PC-3 (cell line): Measurements from ENCODE around the gene PDZRN3. TPM values are rescaled to one million over a fixed set of nuclear protein-coding genes. Genes with fewer than 3 reads are reported as not detected.

Experiments used
- ATAC-seq: fragments of 200-7000 bp; cut with Tn5 transposase; 2 replicates; pipeline ENCODE4 v1.9.1; 2020; ENCODE audit warnings: mild to moderate bottlenecking, moderate library complexity
- BruUV-seq: library from RNA; stranded (reverse); fragments of 400-500 nt; replicated peaks from 2 replicates; lab custom pipeline; 2021; lab: Mats Ljungman, UMichigan
- CTCF ChIA-PET: fragments of 300-600 bp; sonication (Branson Sonifier 250); formaldehyde crosslinking; loops from one replicate; lab custom pipeline; 2022; ENCODE audit warnings: antibody characterized with exemption; lab: Charles Lee
- POLR2A ChIA-PET: fragments of 300-600 bp; sonication (Branson Sonifier 250); formaldehyde crosslinking; loops from one replicate; lab custom pipeline; 2022; ENCODE audit warnings: antibody characterized with exemption; ENCODE audit not compliant: unreplicated experiment; lab: Charles Lee
- DNase-seq: peaks from one replicate; pipeline ENCODE4 v3.0.0-alpha.2; 2015
- H2AFZ ChIP-seq: fragments of 300-600 bp; sonication (generic); 2 replicates; pipeline ENCODE4 v1.6.0; 2016; ENCODE audit warnings: antibody characterized with exemption, low read length
- H3F3A ChIP-seq: fragments of 300-600 bp; sonication (generic); one replicate; pipeline ENCODE4 v1.6.0; 2017; ENCODE audit warnings: antibody characterized with exemption, low read length, control low read depth, mild to moderate bottlenecking; ENCODE audit not compliant: unreplicated experiment
- H3K27ac ChIP-seq: fragments of 300-600 bp; sonication (generic); 2 replicates; pipeline ENCODE4 v1.5.1; 2016; ENCODE audit warnings: mild to moderate bottlenecking, low read length
- H3K27me3 ChIP-seq: fragments of 300-600 bp; sonication (generic); 2 replicates; pipeline ENCODE4 v1.6.1; 2016; ENCODE audit warnings: low read length, mixed read lengths
- H3K36me3 ChIP-seq: fragments of 300-600 bp; sonication (generic); 2 replicates; pipeline ENCODE4 v1.6.1; 2016; ENCODE audit warnings: low read depth, mixed run types, low read length, mixed read lengths
- H3K4me1 ChIP-seq: fragments of 300-600 bp; sonication (generic); 2 replicates; pipeline ENCODE4 v1.5.1; 2016; ENCODE audit warnings: low read length; ENCODE audit not compliant: insufficient read depth
- H3K4me2 ChIP-seq: fragments of 300-600 bp; sonication (generic); 2 replicates; pipeline ENCODE4 v1.6.0; 2016; ENCODE audit warnings: low read length
- H3K4me3 ChIP-seq: fragments of 300-600 bp; sonication (generic); 2 replicates; pipeline ENCODE4 v1.5.1; 2016; ENCODE audit warnings: mild to moderate bottlenecking, low read length, mixed read lengths
- H3K79me2 ChIP-seq: fragments of 300-600 bp; sonication (generic); 2 replicates; pipeline ENCODE4 v1.6.1; 2017; ENCODE audit warnings: low read length, mixed read lengths
- H3K9ac ChIP-seq: fragments of 300-600 bp; sonication (generic); 2 replicates; pipeline ENCODE4 v1.6.0; 2016; ENCODE audit warnings: mild to moderate bottlenecking, low read length
- H3K9me2 ChIP-seq: fragments of 300-600 bp; sonication (generic); replicated peaks from 2 replicates; pipeline ENCODE4 v1.6.1; 2016; ENCODE audit warnings: mixed run types, low read length, mixed read lengths
- H3K9me3 ChIP-seq: fragments of 300-600 bp; sonication (generic); 2 replicates; pipeline ENCODE4 v1.6.1; 2016; ENCODE audit warnings: low read length, mixed read lengths
- H4K20me1 ChIP-seq: fragments of 300-600 bp; sonication (generic); 2 replicates; pipeline ENCODE4 v1.6.1; 2016; ENCODE audit warnings: low read length, mixed read lengths
- EZH2 ChIP-seq: fragments of 300-600 bp; sonication (generic); IDR thresholded peaks from one replicate; pipeline ENCODE4 v1.6.1; 2017; ENCODE audit warnings: antibody characterized with exemption, mild to moderate bottlenecking, low read length; ENCODE audit not compliant: unreplicated experiment
- EZH2phosphoT487 ChIP-seq: fragments of 300-600 bp; sonication (generic); IDR thresholded peaks from 2 replicates; pipeline ENCODE4 v1.6.1; 2018; ENCODE audit warnings: mild to moderate bottlenecking, antibody characterized with exemption, low read length, borderline replicate concordance
- intact Hi-C: fragments of 100-400 bp; cut with micrococcal nuclease; formaldehyde crosslinking; loops from 2 replicates; pipeline ENCODE4 v1.9.0; 2023
- total RNA-seq: library from RNA; depleted of rRNA; stranded (reverse); fragments of >200 nt; gene quantifications from 2 replicates; pipeline ENCODE4 v1.2.3, GENCODE V29; 2014
- TF ChIP-seq, protein P1 (sequence below): fragments of 300-600 bp; sonication (generic); conservative IDR thresholded peaks from 2 replicates; pipeline ENCODE4 v1.5.1; 2017; ENCODE audit warnings: antibody characterized with exemption, low read depth, mild to moderate bottlenecking, low read length

Gene PDZRN3
- total RNA-seq, 1 experiment from 2014 or later = not detected

DNA sequence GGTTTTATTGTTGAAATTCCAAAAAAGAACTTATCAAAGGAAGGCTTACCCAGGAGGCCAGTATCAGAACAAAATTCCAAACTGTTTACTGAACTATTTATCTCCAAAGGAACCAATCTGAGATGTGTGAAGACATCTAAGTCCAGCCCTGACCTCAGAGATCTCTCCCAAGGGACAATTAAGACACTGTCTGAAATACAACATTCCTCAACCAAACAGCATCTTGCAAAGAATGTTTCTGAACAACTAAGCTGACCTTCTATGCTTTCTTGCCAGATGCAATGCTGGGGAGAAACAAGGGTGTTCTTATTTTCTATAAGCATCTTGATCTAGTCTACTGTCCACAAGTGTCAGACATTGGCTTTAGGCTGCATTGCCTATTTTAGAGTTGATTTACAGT lies 13.6 kb downstream of the PDZRN3 start:
- TF ChIP-seq, protein P1, sequence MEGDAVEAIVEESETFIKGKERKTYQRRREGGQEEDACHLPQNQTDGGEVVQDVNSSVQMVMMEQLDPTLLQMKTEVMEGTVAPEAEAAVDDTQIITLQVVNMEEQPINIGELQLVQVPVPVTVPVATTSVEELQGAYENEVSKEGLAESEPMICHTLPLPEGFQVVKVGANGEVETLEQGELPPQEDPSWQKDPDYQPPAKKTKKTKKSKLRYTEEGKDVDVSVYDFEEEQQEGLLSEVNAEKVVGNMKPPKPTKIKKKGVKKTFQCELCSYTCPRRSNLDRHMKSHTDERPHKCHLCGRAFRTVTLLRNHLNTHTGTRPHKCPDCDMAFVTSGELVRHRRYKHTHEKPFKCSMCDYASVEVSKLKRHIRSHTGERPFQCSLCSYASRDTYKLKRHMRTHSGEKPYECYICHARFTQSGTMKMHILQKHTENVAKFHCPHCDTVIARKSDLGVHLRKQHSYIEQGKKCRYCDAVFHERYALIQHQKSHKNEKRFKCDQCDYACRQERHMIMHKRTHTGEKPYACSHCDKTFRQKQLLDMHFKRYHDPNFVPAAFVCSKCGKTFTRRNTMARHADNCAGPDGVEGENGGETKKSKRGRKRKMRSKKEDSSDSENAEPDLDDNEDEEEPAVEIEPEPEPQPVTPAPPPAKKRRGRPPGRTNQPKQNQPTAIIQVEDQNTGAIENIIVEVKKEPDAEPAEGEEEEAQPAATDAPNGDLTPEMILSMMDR = no peak
- TF ChIP-seq EZH2phosphoT487 (no peak), EZH2 (no peak)
- BruUV-seq = no TSS peak
- no peaks in the 10 kb centered on the region for H3K9me2 ChIP-seq
- no peak overlapping the region for H2AFZ ChIP-seq
- H3K4me1 ChIP-seq = no peaks in the 10 kb centered on the region
- ATAC-seq (no peak), DNase-seq (no peak)
- H3K36me3 ChIP-seq = no peaks in the 10 kb centered on the region
- H3K9ac ChIP-seq = no peak overlapping the region
- no peaks in the 10 kb centered on the region for H3K79me2 ChIP-seq
- H4K20me1 ChIP-seq = no peaks in the 10 kb centered on the region
- H3K4me3 ChIP-seq = no peak overlapping the region
- no peak overlapping the region for H3K27ac ChIP-seq
- H3K27me3 ChIP-seq = no peaks in the 10 kb centered on the region
- intact Hi-C loops = no loop called here
- CTCF ChIA-PET = no interaction called here
- no peaks in the 10 kb centered on the region for H3K9me3 ChIP-seq
- H3F3A ChIP-seq = no peaks in the 10 kb centered on the region
- no peak overlapping the region for H3K4me2 ChIP-seq
- POLR2A ChIA-PET = no interaction called here

DNA sequence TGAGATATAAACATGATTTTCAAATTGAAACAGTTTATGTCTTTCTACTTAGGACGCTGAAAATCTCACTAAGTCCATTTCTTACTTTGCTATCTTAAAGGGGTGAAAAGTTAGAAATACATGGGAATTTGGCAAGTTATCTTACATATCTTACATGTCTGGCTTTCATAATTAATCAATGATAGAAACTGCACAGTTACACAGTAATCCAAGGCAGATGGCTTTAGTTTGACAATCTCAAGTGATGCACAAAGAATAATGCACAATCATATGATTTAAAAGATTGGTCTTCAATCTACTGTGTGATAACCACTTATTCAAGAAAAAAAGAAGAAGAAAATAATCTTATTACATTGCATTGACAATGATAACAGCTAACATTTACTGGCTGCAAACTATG lies 14.2 kb downstream of the PDZRN3 start:
- H3K4me3 ChIP-seq = no peak overlapping the region
- TF ChIP-seq, protein P1 = no peak
- TF ChIP-seq EZH2phosphoT487 (no peak), EZH2 (no peak)
- H3F3A ChIP-seq = no peaks in the 10 kb centered on the region
- ChIA-PET POLR2A (no interaction called here), CTCF (no interaction called here)
- BruUV-seq = no TSS peak
- H4K20me1 ChIP-seq = no peaks in the 10 kb centered on the region
- H3K4me1 ChIP-seq = no peaks in the 10 kb centered on the region
- H3K4me2 ChIP-seq = no peak overlapping the region
- no peaks in the 10 kb centered on the region for H3K9me2 ChIP-seq
- H3K36me3 ChIP-seq = no peaks in the 10 kb centered on the region
- ATAC-seq = no peak
- no peak for DNase-seq
- intact Hi-C loops = no loop called here
- no peaks in the 10 kb centered on the region for H3K79me2 ChIP-seq
- H3K27ac ChIP-seq = no peak overlapping the region
- no peaks in the 10 kb centered on the region for H3K9me3 ChIP-seq
- H2AFZ ChIP-seq = no peak overlapping the region
- H3K9ac ChIP-seq = no peak overlapping the region
- no peaks in the 10 kb centered on the region for H3K27me3 ChIP-seq

DNA sequence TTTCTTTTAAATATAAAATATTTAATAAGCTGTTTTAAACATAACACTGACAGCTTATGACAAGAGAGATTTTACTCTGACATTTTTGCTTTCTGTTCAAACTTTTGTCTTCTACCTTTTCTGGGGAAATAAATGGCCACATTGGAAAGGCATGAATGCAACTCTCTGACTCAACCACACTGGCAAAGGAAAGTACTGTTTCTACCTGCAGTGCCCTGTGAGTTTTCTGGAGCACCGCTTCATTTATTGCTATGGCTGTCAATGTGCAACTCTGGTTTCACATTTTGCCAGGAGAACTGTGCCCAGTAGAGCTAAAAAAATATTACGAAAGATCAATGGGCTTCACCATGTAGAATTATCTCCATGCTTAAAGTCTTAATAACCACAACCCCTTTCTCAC lies 15.1 kb downstream of the PDZRN3 start:
- Histone ChIP-seq H3K27me3 (no peaks in the 10 kb centered on the region), H3K9me2 (no peaks in the 10 kb centered on the region), H3K36me3 (no peaks in the 10 kb centered on the region), H3K4me2 (no peak overlapping the region), H3K4me1 (no peaks in the 10 kb centered on the region), H3F3A (no peaks in the 10 kb centered on the region), H3K9ac (no peak overlapping the region), H3K9me3 (no peaks in the 10 kb centered on the region), H3K4me3 (no peak overlapping the region), H3K27ac (no peak overlapping the region), H4K20me1 (no peaks in the 10 kb centered on the region), H2AFZ (no peak overlapping the region), H3K79me2 (no peaks in the 10 kb centered on the region)
- no peak for ATAC-seq
- TF ChIP-seq EZH2 = no peak
- no peak for TF ChIP-seq EZH2phosphoT487
- TF ChIP-seq, protein P1 = no peak
- ChIA-PET POLR2A (no interaction called here), CTCF (no interaction called here)
- intact Hi-C loops = no loop called here
- BruUV-seq = no TSS peak
- DNase-seq = no peak
